Inflammatory macrophage (primary cell): Measurements from ENCODE around the gene CUX1.
"Not testable (repeated sequence)": the region's sequence is repeated elsewhere in the genome, so short reads cannot be mapped to it uniquely, and the experiment has no call there.

Experiments
- DNase-seq, 2 donors: peaks; one replicate each; pipeline ENCODE4 v3.0.0-alpha.2; 2020 to 2022

CUX1 gene

DNA sequence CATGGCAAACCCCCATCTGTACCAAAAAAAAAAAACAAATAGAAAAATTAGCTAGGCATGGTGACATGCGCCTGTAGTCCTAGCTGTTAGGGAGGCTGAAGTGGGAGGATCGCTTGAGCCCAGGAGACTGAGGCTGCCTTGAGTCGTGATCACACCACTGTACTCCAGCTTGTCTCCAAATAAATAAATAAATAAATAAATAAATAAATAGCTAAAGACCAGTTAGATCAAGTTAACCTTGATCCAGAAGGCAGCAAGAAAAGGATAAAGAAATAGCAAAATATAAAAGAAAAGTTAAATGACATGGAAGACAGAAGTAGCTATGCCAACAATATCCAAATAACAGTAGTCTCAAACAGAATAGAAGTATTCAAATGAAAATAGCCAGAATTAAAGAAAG lies 337.0 kb downstream of the CUX1 start:
- DNase-seq = no peak

DNA sequence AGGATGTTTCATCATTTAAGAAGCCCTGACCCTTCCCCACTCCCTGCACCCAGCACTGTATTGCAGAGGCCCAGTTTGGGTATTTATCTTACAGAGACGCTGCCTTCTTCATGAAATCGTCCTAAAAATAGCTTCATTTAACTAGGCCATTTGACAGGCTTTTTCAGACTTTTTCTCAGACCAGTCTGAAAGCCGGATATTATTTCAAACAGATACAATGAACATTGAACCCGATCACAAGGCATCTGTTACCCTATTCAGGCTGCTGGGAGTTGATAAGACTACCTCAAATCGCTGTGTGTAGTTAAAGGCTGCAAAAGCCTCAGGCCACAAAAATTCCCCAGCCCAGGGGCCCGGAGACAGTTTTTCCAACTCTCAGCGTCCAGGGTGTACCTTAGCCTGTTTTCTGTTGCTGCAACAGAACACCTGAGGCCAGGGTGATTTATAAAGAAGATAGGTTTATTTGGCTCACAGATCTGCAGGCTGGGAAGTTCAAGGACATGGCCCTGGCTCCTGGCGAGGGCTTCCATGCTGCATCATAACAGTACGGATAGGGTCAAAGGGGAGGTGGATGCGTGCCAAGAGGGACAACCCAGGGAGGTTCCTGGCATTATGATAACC lies 338.5 kb downstream of the CUX1 start:
- DNase-seq = no peak

DNA sequence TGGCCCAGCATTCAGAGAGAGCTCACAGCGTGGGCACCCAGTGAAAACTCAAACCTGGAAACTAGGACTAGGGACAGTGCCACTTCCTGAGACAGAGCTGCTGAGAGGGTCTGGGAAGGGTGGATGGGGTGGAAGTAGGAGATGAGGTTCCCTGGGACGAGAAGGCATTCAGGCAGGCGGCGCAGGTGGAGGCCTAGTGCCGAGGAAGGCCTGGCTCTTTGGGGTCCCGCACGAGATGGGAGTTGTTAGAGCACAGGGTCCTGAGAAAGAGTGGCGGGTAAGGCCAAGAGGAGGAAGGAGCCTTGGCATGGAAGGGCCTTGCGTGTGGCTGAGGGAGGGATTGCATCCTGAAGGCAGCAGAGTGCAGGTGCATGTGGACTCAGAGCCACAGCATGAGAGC lies 339.4 kb downstream of the CUX1 start:
- DNase-seq = no peak

DNA sequence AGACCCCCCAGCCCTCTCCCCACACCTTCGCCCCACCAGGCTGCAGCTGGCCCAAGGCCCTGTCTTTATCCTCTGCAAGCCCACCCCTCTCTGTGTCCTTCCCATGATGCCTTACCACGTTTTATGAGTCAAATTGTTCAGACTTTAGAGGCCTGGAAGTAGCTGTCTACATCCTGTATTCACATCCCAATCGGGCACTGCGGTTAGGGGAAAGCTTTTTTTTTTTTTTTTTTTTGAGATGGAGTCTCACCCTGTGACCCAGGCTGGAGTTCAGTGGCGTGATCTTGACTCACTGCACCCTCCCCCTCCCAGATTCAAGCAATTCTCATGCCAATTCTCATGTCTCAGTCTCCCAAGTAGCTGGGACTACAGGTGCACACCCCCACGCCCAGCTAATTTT lies 347.7 kb downstream of the CUX1 start:
- DNase-seq = peak in 1 of 2 donors; percentile 5

DNA sequence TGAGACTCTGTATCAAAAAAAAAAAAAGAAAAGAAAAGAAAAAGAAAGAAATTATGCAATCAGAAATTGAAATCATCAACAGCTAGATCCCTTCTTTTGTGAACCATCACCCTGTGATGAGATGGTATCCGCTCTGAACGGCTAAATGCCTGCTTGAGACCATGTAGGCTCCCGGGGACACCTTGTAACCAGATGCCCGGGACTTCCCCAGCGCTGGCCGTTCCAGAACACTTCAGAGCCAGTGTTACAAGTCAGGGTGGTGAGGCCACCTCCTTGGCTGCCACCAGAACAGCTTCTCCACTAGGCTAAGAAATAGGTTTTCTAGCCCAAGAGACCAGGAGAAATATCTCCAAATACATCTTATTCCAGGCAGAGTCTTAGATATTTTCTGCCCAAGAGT lies 349.8 kb downstream of the CUX1 start:
- no peak for DNase-seq

DNA sequence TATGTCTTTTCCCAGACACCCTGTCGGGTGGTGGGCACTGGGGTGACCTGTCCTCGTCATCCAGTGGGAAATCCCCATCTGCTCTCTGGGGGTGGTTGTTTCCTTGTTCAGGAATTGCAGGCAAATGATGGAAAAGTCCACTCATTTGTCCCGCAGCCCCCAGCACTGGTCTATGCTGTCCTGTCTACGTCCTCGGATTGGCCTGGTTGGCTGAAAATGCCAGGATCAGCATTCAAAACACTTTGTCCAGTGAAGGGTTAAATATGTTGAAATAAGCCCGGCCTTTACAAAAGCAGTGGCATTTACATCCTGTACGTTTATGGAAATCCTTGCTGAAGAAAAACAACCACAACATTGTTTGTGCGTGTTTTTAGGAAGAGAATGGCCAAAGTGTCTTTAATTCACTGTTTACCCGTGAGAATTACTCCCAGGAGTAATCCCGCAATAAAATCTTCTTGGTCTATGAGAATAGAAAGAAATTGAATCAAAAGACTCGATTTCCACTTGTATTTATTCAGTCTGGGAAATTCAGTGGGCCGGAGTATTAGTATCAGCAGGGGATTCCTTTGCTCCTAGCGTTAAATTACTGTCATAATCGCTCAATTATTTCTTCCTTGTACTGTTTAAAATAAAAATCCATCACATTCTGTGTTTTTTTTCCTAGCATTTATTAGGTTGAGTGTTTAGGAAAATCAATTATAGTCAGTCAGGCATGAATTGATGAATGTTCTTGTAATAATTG lies 352.4 kb downstream of the CUX1 start:
- no peak for DNase-seq

DNA sequence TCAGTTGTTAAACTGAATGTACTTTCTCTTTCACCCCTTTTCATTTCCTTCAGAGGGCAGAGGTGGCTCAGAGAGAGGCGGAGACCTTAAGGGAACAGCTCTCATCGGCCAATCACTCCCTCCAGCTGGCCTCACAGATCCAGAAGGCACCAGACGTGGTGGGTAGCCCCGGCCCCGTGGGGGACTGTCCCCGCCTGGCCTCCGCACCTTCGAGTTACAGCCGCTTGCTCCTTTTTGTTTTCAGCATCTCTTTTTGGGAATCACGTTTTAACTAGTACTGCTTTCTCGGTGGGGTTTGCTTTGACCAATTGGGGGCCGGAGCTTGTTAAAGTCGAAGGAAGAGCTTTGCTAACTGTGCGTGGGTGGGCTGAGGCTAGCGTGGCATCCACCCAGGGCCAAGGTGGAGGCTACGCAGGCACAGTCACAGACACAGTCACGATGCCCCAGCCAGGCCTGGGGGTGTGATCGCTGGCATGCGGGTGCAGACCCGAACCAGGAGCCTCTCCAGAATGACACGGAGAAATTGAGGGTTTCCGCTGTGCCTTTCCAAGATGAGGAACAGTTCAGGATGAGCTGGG lies 353.1 kb downstream of the CUX1 start:
- no peak for DNase-seq

DNA sequence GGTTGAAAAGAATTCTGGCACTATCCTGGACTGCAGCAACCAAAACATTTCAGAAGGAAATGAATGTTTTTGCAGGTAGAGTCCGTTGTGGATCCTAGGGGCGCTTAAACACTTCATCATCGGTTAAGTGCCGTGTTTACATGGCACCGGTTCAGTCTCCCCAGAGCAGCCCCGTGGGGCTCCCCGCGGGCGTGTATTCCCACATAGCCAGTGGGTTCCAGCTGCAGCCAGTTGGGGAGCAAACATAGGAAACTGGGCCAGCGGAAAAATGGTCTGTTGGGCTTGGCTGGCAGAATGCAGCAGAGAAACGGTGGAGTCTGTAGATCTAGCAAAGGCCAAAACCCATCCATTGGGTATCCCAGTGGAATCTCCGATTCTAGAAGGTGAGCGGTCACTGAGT lies 356.2 kb downstream of the CUX1 start:
- no peak for DNase-seq

DNA sequence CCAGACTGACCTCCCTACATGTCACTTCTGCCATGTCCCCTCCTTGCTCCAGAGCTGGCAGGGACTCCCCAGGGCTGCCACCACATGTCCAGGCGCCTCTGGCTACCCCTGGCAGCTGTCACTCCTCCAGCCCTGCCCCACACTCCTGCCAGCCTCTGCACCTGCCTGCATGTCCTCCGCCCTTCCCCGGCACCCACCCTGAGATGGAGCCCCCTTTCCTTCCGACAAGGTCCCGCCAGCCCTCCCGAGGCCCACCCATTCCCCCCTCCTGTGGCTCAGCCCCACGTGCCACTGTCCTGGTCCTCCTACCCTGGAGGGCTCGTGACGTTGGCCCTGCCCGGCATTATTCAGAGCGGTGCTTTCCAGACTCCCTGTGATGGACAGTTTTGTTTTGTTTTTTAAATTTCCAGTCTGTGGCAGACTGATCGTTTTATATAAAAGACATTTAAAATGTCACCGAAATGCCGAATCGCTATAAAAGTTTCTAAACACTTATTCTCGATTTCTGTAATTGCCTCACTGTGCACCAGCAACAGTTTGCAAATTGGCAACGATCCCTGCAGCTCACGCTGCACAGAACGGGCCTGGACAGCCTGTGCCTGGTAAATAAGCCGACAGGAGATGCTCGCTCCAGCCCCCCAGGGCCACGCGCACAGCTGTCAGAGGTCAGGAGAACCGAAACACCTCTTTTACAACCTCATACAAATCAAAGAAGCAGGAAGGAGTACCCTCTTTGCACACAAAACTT lies 358.2 kb downstream of the CUX1 start:
- DNase-seq = no peak

DNA sequence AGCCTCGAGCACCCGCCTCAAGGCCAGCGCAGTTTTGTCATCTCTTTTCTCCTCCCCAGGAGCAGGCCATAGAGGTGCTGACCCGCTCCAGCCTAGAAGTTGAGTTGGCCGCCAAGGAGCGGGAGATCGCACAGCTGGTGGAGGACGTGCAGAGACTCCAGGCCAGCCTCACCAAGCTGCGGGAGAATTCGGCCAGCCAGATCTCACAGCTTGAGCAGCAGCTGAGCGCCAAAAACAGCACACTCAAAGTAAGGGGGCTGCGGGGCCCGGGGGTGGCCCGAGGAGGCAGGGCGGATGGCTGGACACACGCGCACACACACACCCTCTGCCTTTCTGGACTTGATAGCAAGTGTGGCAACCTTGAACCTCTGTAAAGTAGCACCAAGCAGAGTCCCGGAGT lies 361.0 kb downstream of the CUX1 start:
- DNase-seq = no peak

DNA sequence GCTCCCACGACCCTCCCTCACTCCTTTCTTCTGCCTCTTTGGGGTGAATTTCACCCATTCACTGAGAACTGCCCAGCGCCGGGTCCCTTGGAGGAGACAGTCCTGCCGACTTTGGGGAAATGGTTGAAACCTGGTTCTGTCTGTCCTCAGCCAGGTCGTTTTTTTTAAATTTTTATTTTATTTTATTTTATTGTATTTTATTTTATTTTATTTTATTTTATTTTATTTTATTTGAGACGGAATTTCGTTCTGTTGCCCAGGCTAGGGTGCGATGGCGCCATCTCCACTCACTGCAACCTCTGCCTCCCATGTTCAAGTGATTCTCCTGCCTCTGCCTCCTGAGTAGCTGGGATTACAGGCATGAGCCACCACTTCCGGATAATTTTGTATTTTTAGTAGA lies 363.3 kb downstream of the CUX1 start:
- DNase-seq = no peak

DNA sequence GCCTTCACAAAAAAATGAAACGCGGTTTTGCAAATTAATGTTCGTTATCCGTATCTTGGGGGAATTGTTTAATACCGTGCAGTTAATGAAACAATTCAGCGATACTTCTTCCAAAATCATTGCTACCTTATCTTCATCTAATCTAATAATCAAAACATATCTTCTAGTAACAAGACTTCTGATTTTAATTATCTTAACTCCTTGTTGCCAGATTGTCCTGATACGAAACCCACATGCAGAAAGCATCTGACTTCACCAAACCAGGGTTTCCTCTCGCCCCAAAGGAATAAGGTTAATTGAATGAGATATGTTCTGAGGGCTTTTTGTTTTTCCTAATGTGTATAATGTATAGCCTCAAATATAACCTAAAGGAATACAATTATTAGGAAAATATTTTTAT lies 364.1 kb downstream of the CUX1 start:
- DNase-seq = no peak

DNA sequence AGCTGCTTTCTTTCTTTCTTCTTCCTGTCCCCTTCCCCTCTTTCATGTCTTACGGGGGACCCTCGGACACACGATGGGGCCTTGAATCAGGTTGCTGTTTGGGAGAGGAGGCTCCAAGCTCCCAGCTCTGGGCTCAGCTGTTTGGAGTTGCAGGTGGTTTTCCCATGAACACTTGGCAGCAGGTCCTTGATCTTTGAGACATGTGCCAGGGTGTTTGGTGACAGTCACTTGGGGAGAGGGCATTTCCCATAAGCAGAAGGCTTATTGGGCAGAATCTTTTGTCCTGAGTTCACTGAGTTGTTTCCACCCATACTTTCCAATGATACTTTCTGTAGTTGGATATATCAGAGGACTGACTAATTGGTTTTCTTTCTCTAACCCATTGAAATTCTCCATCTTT lies 364.6 kb downstream of the CUX1 start:
- no peak for DNase-seq

DNA sequence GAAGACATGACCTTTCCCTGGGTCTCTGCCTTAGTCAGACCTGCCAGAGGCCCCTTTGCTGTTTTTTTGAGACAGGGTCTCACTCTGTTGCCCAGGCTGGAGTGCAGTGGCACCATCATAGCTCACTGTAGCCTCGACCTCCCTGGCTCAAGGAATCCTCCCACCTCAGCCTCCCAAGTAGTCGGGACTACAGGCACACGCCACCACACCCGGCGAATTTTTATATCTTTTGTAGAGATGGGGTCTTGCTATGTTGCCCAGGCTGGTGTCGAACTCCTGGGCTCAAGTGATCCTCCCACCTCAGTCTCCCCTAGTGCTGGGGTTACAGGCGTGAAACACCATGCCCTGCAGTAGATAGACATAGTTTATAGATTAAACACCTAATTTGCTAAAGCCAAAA lies 366.4 kb downstream of the CUX1 start:
- DNase-seq = not testable (repeated sequence)

DNA sequence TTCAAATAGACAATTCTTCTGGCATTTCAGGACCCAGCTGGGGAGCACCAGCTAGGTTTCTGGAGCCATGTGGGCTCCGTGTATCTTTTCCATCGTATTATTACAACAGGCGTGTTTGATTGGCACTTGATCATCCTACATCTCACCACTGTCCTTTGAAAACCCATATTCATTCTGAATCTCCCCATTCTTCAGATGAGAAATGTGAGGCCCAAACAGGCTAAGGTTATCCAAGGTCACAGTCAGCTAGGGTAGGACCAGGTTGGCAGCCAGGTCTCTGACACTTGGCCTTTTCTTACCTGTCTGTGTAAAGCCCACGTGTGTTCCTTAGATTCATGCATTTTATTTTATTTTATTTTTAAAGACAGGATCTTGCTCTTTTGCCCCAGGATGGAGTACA lies 366.9 kb downstream of the CUX1 start:
- no peak for DNase-seq

DNA sequence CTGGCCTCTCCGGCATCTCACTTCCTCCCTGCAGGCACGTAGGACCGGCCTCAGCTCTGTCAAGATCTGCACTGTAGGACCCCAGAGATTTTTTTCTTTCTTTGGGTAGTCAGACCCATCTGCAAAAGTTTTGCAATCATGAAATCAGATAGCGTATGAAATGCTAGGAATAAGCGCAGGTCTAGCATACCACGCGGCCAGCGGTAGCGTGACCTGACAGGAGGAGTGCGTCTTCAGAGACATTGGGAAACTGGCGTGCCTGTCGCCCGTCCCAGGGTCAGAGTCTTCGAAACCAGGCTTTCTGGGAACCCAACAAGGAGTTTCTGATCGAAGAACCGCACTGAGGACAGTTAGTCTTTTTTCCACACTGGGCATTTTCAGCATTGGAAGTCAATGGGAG lies 368.4 kb downstream of the CUX1 start:
- DNase-seq = no peak

DNA sequence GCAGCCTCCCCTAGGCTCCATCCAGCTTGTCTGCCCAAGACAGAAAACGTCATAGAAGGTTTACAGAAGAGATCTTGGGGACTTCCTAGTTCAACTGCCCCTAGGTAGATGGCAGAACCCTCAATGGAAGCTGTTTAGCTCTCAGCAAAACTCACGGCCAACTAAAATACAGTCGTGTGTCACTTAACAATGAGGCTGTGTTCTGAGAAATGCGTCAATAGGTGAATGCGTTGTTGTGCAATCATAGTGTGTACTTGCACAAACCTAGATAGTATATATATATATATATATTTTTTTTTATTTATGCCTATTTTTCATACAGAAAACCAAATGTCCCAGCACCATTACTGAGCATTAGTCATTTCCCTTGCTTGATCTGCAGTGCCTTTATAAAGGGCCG lies 368.9 kb downstream of the CUX1 start:
- DNase-seq = no peak

DNA sequence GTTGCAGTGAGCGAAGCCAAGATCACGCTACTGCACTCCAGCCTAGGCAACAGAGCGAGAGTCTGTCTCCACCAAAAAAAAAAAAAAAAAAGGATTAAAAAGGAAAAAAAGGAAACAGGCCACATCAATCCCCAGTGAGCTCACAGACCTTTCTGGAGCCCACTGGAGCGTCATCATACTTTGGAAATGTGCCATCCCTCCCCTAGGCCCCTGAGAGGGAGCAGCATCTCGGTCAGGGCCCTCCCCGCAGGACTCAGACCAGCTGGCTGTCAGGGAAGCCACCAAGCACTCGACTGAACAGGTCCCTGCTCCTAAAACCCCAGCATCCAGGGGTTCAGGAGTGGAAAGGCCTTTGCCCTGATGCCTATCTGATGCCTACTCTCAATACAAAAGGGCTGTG lies 371.3 kb downstream of the CUX1 start:
- DNase-seq = no peak

DNA sequence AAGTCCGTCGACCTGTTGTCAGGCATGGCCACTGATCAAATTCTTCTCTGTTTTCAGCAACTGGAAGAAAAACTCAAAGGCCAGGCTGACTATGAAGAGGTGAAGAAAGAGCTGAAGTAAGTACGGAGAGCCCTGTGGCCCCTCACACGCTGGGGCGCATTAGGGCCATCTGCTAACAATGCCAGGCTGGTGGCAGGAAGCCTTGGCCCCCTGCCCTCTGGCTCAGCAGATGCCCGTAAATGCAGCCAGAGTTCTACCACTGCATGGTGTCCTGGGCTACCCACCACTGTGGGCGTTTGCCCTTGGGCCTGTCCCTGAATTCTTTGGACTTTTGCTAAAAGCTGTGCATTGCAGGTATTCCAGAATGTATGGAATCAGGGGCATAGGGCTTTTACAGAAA lies 372.3 kb downstream of the CUX1 start:
- no peak for DNase-seq

DNA sequence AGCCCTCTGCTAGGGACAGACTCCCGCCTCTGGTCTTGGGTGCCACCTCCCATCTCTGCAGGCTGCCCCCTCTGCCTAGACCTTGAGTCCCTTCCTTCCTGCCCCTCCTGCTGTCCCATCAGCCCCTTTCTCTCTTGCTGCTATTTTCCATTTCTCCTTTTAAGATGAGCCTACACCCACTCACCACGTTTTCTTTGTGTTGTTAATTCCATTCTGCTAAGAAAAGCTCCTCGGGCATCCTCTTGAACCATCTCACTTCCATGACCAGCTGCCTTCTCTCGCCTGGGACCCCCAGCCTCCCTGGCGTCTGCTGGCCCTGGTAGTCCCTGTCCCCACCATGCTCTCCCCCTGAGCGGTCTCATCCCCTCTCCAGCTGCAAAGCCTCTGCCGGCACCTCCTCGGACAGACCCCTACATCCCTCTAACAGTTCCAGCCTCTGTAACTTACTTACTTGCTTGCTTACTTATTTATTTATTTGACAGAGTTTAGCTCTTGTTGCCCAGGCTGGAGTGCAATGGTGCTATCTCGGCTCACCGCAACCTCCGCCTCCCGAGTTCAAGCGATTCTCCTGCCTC lies 373.4 kb downstream of the CUX1 start:
- DNase-seq = no peak

DNA sequence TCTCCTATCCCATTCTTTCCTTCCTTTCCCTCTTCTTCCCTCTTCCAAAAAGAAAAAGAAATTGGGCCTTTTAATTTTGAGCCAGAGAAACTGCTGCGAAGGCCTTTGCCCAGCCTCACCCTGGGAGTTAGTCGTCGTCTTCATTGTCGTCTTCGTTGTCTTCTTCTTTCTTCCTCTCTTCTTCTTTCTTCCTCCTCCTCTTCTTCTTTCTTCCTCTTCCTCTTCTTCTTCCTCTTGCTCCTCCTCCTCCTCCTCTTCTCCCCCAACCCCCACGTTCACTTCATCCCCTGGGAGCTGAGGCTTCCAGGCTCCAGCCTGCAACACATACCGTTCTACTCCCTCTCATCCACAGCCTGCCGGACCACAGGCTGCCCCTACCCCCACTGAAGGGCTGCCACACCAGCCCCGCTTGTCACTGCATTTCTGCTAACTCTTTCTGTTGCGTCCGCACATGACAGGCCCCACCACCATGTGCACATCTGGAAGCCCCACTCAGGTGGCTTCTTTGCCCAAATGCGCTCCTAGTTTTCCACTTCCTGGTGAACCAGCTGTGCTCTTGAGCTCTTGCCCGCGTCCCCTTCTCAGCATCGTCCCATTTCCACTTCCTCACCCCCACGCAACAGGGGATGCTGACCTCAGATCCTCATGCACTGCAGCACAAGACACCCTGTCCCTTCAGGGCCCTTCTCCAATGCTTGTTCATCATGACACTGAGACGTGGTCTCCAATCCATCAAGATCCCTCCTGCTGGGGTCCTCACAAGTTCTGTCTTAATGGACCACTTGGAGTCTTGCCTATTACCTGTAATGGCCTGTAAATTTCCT lies 374.3 kb downstream of the CUX1 start:
- DNase-seq = peak; percentile 54 to 88

DNA sequence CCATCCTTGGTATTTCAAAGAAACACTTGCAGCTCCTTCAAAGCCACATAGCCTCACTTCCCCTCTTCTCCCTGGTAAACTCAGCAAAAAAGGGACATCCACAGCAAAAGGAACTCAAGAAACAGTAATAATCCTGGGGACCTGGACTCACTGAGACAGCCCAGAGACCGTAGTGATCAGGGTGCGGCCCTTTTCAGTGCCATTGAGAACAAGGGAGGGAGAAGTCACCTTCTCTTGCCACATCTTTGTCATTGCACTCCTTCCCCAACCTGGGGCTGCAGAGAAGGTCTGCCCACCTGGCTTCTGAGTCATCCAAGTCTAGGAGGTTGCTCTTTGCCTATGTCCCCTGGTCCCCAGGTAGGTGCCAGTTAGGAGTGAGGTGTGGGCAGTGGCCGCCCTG lies 375.4 kb downstream of the CUX1 start:
- peak in 1 of 2 donors; percentile 36 for DNase-seq
